Sigmoid colon (tissue), 7 donors: ENCODE results near the gene LSM6. TPM values are rescaled to one million over a fixed set of nuclear protein-coding genes. Genes with fewer than 3 reads are reported as not detected.

Experiments used
- DNase-seq: peaks from one replicate; pipeline ENCODE4 v3.0.0-alpha.2; 2019
- H3K27ac ChIP-seq, 4 donors: fragments of 200-600 bp; sonication (generic); one replicate each; pipeline ENCODE4 v1.5.1; 2016 to 2019; ENCODE audit warnings: mild to moderate bottlenecking in 1 of 4
- H3K27me3 ChIP-seq, 3 donors: fragments of 200-600 bp; sonication (generic); one replicate each; pipeline ENCODE4 v1.5.1; 2019; ENCODE audit warnings: mild to moderate bottlenecking in 1 of 3
- H3K36me3 ChIP-seq, 4 donors: fragments of 200-600 bp; sonication (generic); one replicate each; pipeline ENCODE4 v1.5.1; 2016 to 2019
- H3K4me1 ChIP-seq, 4 donors: fragments of 200-600 bp; sonication (generic); one replicate each; pipeline ENCODE4 v1.5.1; 2017 to 2019
- H3K4me3 ChIP-seq, 4 donors: fragments of 200-600 bp; sonication (generic); one replicate each; pipeline ENCODE4 v1.5.1; 2017 to 2019; ENCODE audit warnings: mild to moderate bottlenecking in 2 of 4, moderate library complexity in 1 of 4
- H3K9me3 ChIP-seq, 4 donors: fragments of 200-600 bp in 3 of 4; sonication (generic) in 3 of 4; one replicate each; pipeline versions ENCODE4 v1.5.1 to v1.6.1; 2013 to 2019
- EP300 ChIP-seq, 4 donors: sonication (generic); formaldehyde crosslinking; IDR thresholded peaks; one replicate each; pipeline ENCODE4 v1.6.1; 2017; ENCODE audit warnings: antibody characterized with exemption in 4 of 4
- POLR2A ChIP-seq, 2 donors: fragments of 450-650 bp; IDR thresholded peaks; one replicate each; pipeline ENCODE4 v1.6.1; 2016; ENCODE audit warnings: antibody characterized with exemption in 2 of 2, mild to moderate bottlenecking in 2 of 2, moderate library complexity in 2 of 2
- POLR2AphosphoS5 ChIP-seq, 4 donors: sonication (generic); formaldehyde crosslinking; IDR thresholded peaks; one replicate each; pipeline ENCODE4 v1.6.1; 2017; ENCODE audit warnings: antibody characterized with exemption in 4 of 4
- WGBS, 2 donors: extraction: QIAGEN DNeasy Blood & Tissue Kit; methylation state at CpG; one replicate each; pipeline ENCODE4 v1.1.7; 2013; 5-methylcytosine and 5-hydroxymethylcytosine counted together
- intact Hi-C: fragments of 100-400 bp; cut with DNase I; formaldehyde crosslinking; loops from one replicate; pipeline ENCODE4 v1.15.1; 2023
- polyA plus RNA-seq, 3 donors: library from polyadenylated mRNA; stranded (reverse); fragments of 200-250 nt; gene quantifications; one replicate each; pipeline ENCODE4 v1.2.3, GENCODE V29; 2013
- total RNA-seq, 4 donors: library from RNA; depleted of rRNA; stranded (reverse); fragments of >200 nt; gene quantifications; one replicate each; pipeline ENCODE4 v1.1.0, GENCODE V29; 2016
- TF ChIP-seq, protein P1 (sequence below), 4 experiments: fragments of 450-650 bp in 3 of 4; fragments of 200-600 bp in 1 of 4; IDR thresholded peaks; one replicate each; pipeline ENCODE4 v1.5.1; 2016 to 2019; ENCODE audit warnings: antibody characterized with exemption in 4 of 4, mild to moderate bottlenecking in 3 of 4, moderate library complexity in 2 of 4
- donor health status: healthy with polysubstance abuse.
- donor health status: Bipolar disorder and iron deficiency.
- donor health status: healthy.

Gene LSM6
- total and polyA plus RNA-seq, 7 donors, result 16.9 to 78.9 (median 51.5) TPM

DNA sequence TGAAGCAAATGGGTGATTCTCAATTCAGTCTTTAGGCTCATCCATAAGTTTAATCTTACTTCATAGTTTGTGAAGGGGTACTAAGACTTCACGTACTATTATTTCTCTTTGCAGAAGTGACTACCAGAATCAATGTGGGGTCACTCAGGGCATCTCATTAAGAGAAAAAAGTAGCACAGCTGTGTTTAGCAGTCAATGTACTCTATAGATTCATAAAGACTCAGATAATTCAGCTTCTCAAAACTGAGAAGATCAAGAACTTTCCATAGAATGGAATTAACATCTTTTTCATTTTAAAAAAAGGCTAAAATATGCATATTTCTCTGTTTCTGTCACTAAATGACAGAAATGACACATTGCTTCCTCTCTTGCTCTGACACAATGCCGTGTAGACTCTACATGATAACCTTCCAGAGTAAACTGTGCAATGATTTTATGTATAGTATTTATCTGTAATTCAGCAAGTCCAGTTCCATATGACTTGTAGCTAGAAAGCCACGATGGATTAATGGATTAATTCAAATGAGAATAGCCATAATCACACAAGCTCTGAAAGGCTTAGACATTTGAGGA is 20.3 kb upstream of the LSM6 start:
- intact Hi-C loops, result no loop called here

DNA sequence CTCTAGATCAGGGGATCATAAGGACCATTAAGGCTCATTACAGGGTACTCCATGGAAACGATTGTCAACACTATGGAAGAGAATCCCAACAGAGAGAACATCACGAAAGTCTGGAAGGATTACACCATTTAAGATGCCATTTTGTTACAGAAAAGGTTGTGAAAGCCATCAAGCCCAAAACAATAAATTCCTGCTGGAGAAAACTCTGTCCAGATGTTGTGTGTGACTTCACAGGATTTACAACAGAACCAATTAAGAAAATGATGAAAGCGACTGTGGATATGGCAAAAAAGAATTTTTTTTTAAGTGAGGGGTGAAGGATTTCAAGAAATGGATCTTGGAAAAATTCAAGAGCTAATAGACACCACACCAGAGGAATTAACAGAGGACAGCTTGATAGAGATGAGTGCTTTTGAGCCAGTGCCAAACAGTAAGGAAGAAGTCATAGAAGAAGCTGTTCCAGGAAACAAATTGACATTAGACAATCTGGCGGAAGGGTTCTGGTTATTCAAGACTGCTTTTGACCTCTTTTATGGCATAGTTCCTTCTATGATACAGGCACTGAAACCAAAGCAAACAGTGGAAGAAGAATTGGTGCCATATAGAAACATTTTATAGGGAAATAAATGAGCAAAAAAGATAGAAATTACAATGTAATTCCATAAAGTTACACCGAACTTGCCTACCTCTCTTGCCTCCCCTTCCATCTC is 17.3 kb upstream of the LSM6 start:
- DNase-seq, result no peak
- no peak overlapping the region for H3K4me3 ChIP-seq
- no peaks in the 10 kb centered on the region for H3K36me3 ChIP-seq
- H3K9me3 ChIP-seq, result peaks cover 0 to 4% (median 1%) of the 10 kb centered on the region in 4 donors
- no peaks in the 10 kb centered on the region for H3K27me3 ChIP-seq
- TF ChIP-seq, protein P1, sequence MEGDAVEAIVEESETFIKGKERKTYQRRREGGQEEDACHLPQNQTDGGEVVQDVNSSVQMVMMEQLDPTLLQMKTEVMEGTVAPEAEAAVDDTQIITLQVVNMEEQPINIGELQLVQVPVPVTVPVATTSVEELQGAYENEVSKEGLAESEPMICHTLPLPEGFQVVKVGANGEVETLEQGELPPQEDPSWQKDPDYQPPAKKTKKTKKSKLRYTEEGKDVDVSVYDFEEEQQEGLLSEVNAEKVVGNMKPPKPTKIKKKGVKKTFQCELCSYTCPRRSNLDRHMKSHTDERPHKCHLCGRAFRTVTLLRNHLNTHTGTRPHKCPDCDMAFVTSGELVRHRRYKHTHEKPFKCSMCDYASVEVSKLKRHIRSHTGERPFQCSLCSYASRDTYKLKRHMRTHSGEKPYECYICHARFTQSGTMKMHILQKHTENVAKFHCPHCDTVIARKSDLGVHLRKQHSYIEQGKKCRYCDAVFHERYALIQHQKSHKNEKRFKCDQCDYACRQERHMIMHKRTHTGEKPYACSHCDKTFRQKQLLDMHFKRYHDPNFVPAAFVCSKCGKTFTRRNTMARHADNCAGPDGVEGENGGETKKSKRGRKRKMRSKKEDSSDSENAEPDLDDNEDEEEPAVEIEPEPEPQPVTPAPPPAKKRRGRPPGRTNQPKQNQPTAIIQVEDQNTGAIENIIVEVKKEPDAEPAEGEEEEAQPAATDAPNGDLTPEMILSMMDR (IDR thresholded peaks at IDR 0.05), result no peak
- TF ChIP-seq POLR2AphosphoS5 (IDR thresholded peaks at IDR 0.05), result no peak
- TF ChIP-seq POLR2A (IDR thresholded peaks at IDR 0.05), result no peak
- TF ChIP-seq EP300 (IDR thresholded peaks at IDR 0.05), result no peak
- intact Hi-C loops, result no loop called here
- WGBS, 2 donors, result 61 to 80% methylated on average over 5 of the region's 5 CpGs
- H3K4me1 ChIP-seq, result no peaks in the 10 kb centered on the region
- no peak overlapping the region for H3K27ac ChIP-seq

More for the DNA sequence above, 20.3 kb upstream of the LSM6 start:
- WGBS, 2 donors, result 69 to 76% methylated on average over 3 of the region's 3 CpGs
- peaks cover 0 to 4% (median 0%) of the 10 kb centered on the region in 4 donors for H3K9me3 ChIP-seq
- H3K27ac ChIP-seq, result no peak overlapping the region
- TF ChIP-seq POLR2A (IDR thresholded peaks at IDR 0.05) (no peak), POLR2AphosphoS5 (IDR thresholded peaks at IDR 0.05) (no peak), EP300 (IDR thresholded peaks at IDR 0.05) (no peak)
- TF ChIP-seq, protein P1 (IDR thresholded peaks at IDR 0.05), result no peak
- no peaks in the 10 kb centered on the region for H3K4me1 ChIP-seq
- no peak overlapping the region for H3K4me3 ChIP-seq
- H3K27me3 ChIP-seq, result no peaks in the 10 kb centered on the region
- no peaks in the 10 kb centered on the region for H3K36me3 ChIP-seq
- DNase-seq, result no peak

- no peaks in the 10 kb centered on the region for H3K27me3 ChIP-seq
- no peaks in the 10 kb centered on the region for H3K36me3 ChIP-seq
- H3K4me1 ChIP-seq, result no peaks in the 10 kb centered on the region
- TF ChIP-seq POLR2A (IDR thresholded peaks at IDR 0.05) (no peak), POLR2AphosphoS5 (IDR thresholded peaks at IDR 0.05) (no peak), EP300 (IDR thresholded peaks at IDR 0.05) (no peak)
- TF ChIP-seq, protein P1 (IDR thresholded peaks at IDR 0.05), result no peak
- no peak for DNase-seq
- H3K9me3 ChIP-seq, result peaks cover 0 to 4% (median 1%) of the 10 kb centered on the region in 4 donors
- intact Hi-C loops, result no loop called here
- 71 to 82% methylated on average over 4 of the region's 4 CpGs for WGBS, 2 donors
- H3K4me3 ChIP-seq, result no peak overlapping the region
- no peak overlapping the region for H3K27ac ChIP-seq
Observed at GRCh38 chr4:146159384-146160058, 16.0 kb upstream of the LSM6 start.

GRCh38 chr4:146161243-146161642 is 14.3 kb upstream of the LSM6 start:
- Histone ChIP-seq H3K9me3 (peaks cover 0 to 4% (median 1%) of the 10 kb centered on the region in 4 donors), H3K4me1 (no peaks in the 10 kb centered on the region), H3K36me3 (no peaks in the 10 kb centered on the region), H3K27me3 (no peaks in the 10 kb centered on the region), H3K27ac (no peak overlapping the region), H3K4me3 (no peak overlapping the region)
- no peak for TF ChIP-seq EP300 (IDR thresholded peaks at IDR 0.05)
- no peak for TF ChIP-seq POLR2AphosphoS5 (IDR thresholded peaks at IDR 0.05)
- TF ChIP-seq, protein P1 (IDR thresholded peaks at IDR 0.05), result no peak
- TF ChIP-seq POLR2A (IDR thresholded peaks at IDR 0.05), result no peak
- intact Hi-C loops, result no loop called here
- DNase-seq, result no peak
